ENCODE data around the gene SERBP1.

The SERBP1 gene

GRCh38 chr1:67430358-67431155, at the start of gene SERBP1:
Gene SERBP1 (minus strand): TSS chr1:67430402. CDS start chr1:67430300, 102 bp downstream.
- Mint-ChIP-seq H3K4me1 (ENCODE audit: low read depth) (peaks cover 46% of the 10 kb centered on the region), H3K36me3 (ENCODE audit: low read depth) (peaks cover 54% of the 10 kb centered on the region), H3K27me3 (no peaks in the 10 kb centered on the region), H3K9me3 (no peaks in the 10 kb centered on the region), H3K27ac (peak within 1 kb of the TSS; percentile 99), H3K4me3 (peak within 1 kb of the TSS; percentile 100)
- DNase-seq, result peak; percentile 94

- Mint-ChIP-seq H3K4me1 (ENCODE audit: low read depth) (peaks cover 12% of the 10 kb centered on the region), H3K9me3 (no peaks in the 10 kb centered on the region)
Measured at GRCh38 chr1:67479146-67479891, 49.1 kb upstream of the SERBP1 start.

GRCh38 chr1:67476906-67477305, 46.7 kb upstream of the SERBP1 start:
- Mint-ChIP-seq H3K27ac (no peak overlapping the region), H3K27me3 (no peaks in the 10 kb centered on the region), H3K4me1 (ENCODE audit: low read depth) (peaks cover 9% of the 10 kb centered on the region), H3K9me3 (no peaks in the 10 kb centered on the region), H3K36me3 (ENCODE audit: low read depth) (no peaks in the 10 kb centered on the region), H3K4me3 (no peak overlapping the region)
- DNase-seq, result no peak

More at GRCh38 chr1:67479146-67479891, 49.1 kb upstream of the SERBP1 start:
- Mint-ChIP-seq H3K36me3 (ENCODE audit: low read depth) (no peaks in the 10 kb centered on the region), H3K4me3 (no peak overlapping the region), H3K27ac (peak overlapping the region; percentile 5), H3K27me3 (no peaks in the 10 kb centered on the region)
- no peak for DNase-seq

- peaks cover 9% of the 10 kb centered on the region for H3K4me1 Mint-ChIP-seq (ENCODE audit: low read depth)
- no peaks in the 10 kb centered on the region for H3K36me3 Mint-ChIP-seq (ENCODE audit: low read depth)
- no peak for DNase-seq
- H3K27me3 Mint-ChIP-seq, result no peaks in the 10 kb centered on the region
- no peak overlapping the region for H3K4me3 Mint-ChIP-seq
- no peak overlapping the region for H3K27ac Mint-ChIP-seq
- H3K9me3 Mint-ChIP-seq, result no peaks in the 10 kb centered on the region
Measured at GRCh38 chr1:67476006-67476482, 45.8 kb upstream of the SERBP1 start.

GRCh38 chr1:67472056-67472455, 41.9 kb upstream of the SERBP1 start:
- Mint-ChIP-seq H3K9me3 (no peaks in the 10 kb centered on the region), H3K4me1 (ENCODE audit: low read depth) (no peaks in the 10 kb centered on the region), H3K4me3 (no peak overlapping the region), H3K27ac (no peak overlapping the region), H3K27me3 (no peaks in the 10 kb centered on the region), H3K36me3 (ENCODE audit: low read depth) (no peaks in the 10 kb centered on the region)
- DNase-seq, result no peak

GRCh38 chr1:67469431-67469830, 39.2 kb upstream of the SERBP1 start:
- Mint-ChIP-seq H3K4me3 (no peak overlapping the region), H3K9me3 (no peaks in the 10 kb centered on the region), H3K27ac (no peak overlapping the region), H3K27me3 (no peaks in the 10 kb centered on the region), H3K36me3 (ENCODE audit: low read depth) (no peaks in the 10 kb centered on the region), H3K4me1 (ENCODE audit: low read depth) (no peaks in the 10 kb centered on the region)
- DNase-seq, result no peak

GRCh38 chr1:67468066-67468718, 38.0 kb upstream of the SERBP1 start:
- Mint-ChIP-seq H3K36me3 (ENCODE audit: low read depth) (no peaks in the 10 kb centered on the region), H3K4me3 (no peak overlapping the region), H3K4me1 (ENCODE audit: low read depth) (no peaks in the 10 kb centered on the region), H3K27me3 (no peaks in the 10 kb centered on the region), H3K27ac (no peak overlapping the region), H3K9me3 (no peaks in the 10 kb centered on the region)
- no peak for DNase-seq

- H3K4me1 Mint-ChIP-seq (ENCODE audit: low read depth), result no peaks in the 10 kb centered on the region
- H3K27ac Mint-ChIP-seq, result no peak overlapping the region
- no peak overlapping the region for H3K4me3 Mint-ChIP-seq
- H3K9me3 Mint-ChIP-seq, result no peaks in the 10 kb centered on the region
- H3K27me3 Mint-ChIP-seq, result no peaks in the 10 kb centered on the region
- no peaks in the 10 kb centered on the region for H3K36me3 Mint-ChIP-seq (ENCODE audit: low read depth)
- no peak for DNase-seq
Measured at GRCh38 chr1:67465375-67465774, 35.2 kb upstream of the SERBP1 start.

- H3K36me3 Mint-ChIP-seq (ENCODE audit: low read depth), result no peaks in the 10 kb centered on the region
- no peak overlapping the region for H3K27ac Mint-ChIP-seq
- H3K27me3 Mint-ChIP-seq, result no peaks in the 10 kb centered on the region
- no peak for DNase-seq
- no peaks in the 10 kb centered on the region for H3K9me3 Mint-ChIP-seq
- no peak overlapping the region for H3K4me3 Mint-ChIP-seq
- no peaks in the 10 kb centered on the region for H3K4me1 Mint-ChIP-seq (ENCODE audit: low read depth)
Measured at GRCh38 chr1:67464746-67465145, 34.5 kb upstream of the SERBP1 start.

GRCh38 chr1:67464058-67464457, 33.9 kb upstream of the SERBP1 start:
- Mint-ChIP-seq H3K4me3 (no peak overlapping the region), H3K9me3 (no peaks in the 10 kb centered on the region), H3K36me3 (ENCODE audit: low read depth) (no peaks in the 10 kb centered on the region), H3K27ac (no peak overlapping the region), H3K4me1 (ENCODE audit: low read depth) (peaks cover under 1% of the 10 kb centered on the region), H3K27me3 (no peaks in the 10 kb centered on the region)
- no peak for DNase-seq

GRCh38 chr1:67463298-67463955, 33.2 kb upstream of the SERBP1 start:
- DNase-seq, result no peak
- peaks cover 4% of the 10 kb centered on the region for H3K4me1 Mint-ChIP-seq (ENCODE audit: low read depth)
- H3K4me3 Mint-ChIP-seq, result no peak overlapping the region
- no peak overlapping the region for H3K27ac Mint-ChIP-seq
- no peaks in the 10 kb centered on the region for H3K27me3 Mint-ChIP-seq
- no peaks in the 10 kb centered on the region for H3K9me3 Mint-ChIP-seq
- H3K36me3 Mint-ChIP-seq (ENCODE audit: low read depth), result no peaks in the 10 kb centered on the region

- Mint-ChIP-seq H3K27ac (no peak overlapping the region), H3K9me3 (no peaks in the 10 kb centered on the region), H3K4me3 (no peak overlapping the region), H3K27me3 (no peaks in the 10 kb centered on the region), H3K4me1 (ENCODE audit: low read depth) (peaks cover 4% of the 10 kb centered on the region), H3K36me3 (ENCODE audit: low read depth) (no peaks in the 10 kb centered on the region)
- DNase-seq, result no peak
Measured at GRCh38 chr1:67460676-67461500, 30.7 kb upstream of the SERBP1 start.

GRCh38 chr1:67459068-67459467, 28.9 kb upstream of the SERBP1 start:
- Mint-ChIP-seq H3K27me3 (no peaks in the 10 kb centered on the region), H3K36me3 (ENCODE audit: low read depth) (no peaks in the 10 kb centered on the region), H3K4me3 (no peak overlapping the region), H3K9me3 (no peaks in the 10 kb centered on the region), H3K4me1 (ENCODE audit: low read depth) (peaks cover 4% of the 10 kb centered on the region), H3K27ac (no peak overlapping the region)
- no peak for DNase-seq

GRCh38 chr1:67458663-67459062, 28.5 kb upstream of the SERBP1 start:
- peaks cover 4% of the 10 kb centered on the region for H3K4me1 Mint-ChIP-seq (ENCODE audit: low read depth)
- no peaks in the 10 kb centered on the region for H3K36me3 Mint-ChIP-seq (ENCODE audit: low read depth)
- no peaks in the 10 kb centered on the region for H3K27me3 Mint-ChIP-seq
- no peak overlapping the region for H3K27ac Mint-ChIP-seq
- no peaks in the 10 kb centered on the region for H3K9me3 Mint-ChIP-seq
- no peak for DNase-seq
- H3K4me3 Mint-ChIP-seq, result no peak overlapping the region
